ENCODE data around the gene KIZ.

KIZ gene

GRCh38 chr20:21125849-21126580 is at the start of gene KIZ:
KIZ (plus strand) TSS chr20:21126082; CDS start chr20:21126116, 34 bp downstream.
- peak; percentile 97 to 98 (median 97) for DNase-seq

GRCh38 chr20:21077809-21078345 is 48.0 kb upstream of the KIZ start:
- no peak for DNase-seq

GRCh38 chr20:21082584-21082983 is 43.3 kb upstream of the KIZ start:
- no peak for DNase-seq

GRCh38 chr20:21083825-21084325 is 42.0 kb upstream of the KIZ start:
- no peak for DNase-seq

GRCh38 chr20:21087862-21088540 is 37.9 kb upstream of the KIZ start:
- DNase-seq = no peak

GRCh38 chr20:21089391-21089790 is 36.5 kb upstream of the KIZ start:
- DNase-seq = no peak

DNA sequence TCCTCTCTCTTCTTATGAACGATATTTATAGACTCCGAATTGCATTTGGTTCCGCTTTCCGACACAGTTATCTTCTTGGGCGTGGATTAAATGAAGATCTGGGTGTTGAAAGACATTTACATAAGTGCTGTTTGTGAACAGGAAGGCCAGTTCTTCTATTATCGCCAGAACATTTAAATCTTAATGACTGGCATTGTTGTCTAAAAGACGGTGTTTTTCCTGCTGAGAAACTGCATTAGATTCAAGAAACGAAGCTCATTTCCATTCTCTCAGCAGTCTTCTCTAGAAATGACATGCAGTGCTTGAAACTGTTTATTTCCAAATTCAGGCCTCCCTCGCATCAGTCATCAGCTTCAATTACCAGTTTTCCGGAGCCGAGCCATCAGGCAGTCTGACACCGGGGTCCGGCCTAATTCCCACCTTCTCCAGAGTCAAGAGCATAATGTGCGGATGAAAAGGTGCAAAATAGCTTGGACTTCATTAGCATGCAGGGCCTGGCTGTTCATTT is 35.7 kb upstream of the KIZ start:
- DNase-seq = no peak

- DNase-seq = no peak
Observed at GRCh38 chr20:21090721-21091120, 35.2 kb upstream of the KIZ start.

GRCh38 chr20:21092806-21093205 is 33.1 kb upstream of the KIZ start:
- no peak for DNase-seq

- no peak for DNase-seq
Observed at GRCh38 chr20:21096321-21097043, 29.4 kb upstream of the KIZ start.

DNA sequence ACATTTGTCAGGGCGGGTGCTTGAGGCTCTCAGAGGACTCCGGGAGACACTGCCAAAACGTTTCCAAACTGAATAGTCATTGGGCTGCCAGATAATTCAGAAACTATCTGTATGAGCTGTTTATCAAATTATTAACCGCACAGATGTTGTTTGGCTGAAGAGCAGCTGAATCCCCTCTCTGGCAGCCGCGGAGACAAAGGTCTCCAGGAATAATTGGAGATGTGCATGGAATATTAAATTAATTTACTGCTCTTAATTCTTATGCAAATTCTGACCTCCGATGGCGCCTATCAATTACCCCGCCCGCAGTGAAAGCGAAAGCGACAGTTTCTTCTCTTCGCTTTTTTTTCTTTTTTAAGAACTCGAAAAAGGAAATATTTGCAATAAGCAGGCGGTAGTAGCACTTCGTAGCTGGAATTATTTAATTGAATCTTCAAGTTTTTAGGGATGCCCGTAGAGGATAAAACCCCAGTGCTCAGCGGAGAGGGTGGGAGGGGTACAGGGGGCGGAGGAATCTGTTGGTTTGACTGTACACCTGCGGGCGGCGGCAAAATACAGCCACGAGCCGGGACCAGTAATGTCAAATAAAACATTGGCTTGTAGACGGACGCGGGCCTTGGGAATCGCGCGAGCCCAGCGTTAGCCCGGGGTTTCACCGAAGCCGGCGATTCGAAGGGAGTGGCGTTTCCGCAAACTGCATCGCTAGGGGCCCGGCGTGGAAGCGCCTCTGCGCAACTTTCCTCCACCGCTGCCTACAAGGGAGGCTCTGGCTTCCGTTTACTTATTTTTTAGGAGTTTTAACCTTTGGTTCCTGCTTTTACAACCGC is 25.9 kb upstream of the KIZ start:
- no peak for DNase-seq

DNA sequence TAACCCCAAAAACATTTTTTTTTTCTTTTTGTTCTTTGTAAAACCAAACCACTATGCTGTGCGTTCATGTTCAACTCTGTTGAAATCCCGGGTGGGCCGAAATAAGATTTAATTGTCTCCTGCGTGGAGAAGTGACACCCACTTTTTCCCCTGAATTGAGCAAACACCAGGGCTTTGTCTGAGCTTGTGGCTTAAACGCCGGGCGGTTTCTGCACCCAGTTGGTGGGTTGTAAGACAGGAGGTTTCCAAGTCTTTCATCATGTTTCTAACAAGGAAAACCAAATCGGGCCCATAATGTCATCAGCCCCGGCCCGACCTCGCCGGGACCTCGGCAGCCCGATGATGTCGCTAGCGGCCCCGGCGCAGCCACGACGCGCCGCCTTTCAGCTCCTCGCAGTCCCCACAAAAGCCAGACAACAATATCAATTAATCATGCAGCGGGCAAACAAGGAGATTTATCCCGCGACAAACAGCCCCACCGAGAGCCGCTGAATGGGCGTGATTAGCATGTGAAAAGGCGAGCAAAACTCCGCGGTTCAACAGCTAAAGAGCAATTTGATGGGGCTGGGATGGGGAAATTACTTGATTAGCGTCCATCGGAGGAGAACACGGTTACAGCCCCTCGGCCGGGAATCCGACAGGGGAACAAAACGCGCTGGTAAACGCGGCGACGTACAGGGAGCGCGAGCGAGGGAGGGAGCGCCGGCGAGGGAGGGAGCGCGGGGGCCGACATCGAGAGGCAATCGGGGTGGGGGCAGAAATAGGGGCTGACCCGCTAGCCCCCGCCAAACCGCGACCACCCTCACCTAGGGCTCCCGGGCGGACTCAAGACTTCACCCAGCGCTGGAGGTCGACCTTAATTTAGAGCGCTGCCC is 25.1 kb upstream of the KIZ start:
- no peak for DNase-seq

DNA sequence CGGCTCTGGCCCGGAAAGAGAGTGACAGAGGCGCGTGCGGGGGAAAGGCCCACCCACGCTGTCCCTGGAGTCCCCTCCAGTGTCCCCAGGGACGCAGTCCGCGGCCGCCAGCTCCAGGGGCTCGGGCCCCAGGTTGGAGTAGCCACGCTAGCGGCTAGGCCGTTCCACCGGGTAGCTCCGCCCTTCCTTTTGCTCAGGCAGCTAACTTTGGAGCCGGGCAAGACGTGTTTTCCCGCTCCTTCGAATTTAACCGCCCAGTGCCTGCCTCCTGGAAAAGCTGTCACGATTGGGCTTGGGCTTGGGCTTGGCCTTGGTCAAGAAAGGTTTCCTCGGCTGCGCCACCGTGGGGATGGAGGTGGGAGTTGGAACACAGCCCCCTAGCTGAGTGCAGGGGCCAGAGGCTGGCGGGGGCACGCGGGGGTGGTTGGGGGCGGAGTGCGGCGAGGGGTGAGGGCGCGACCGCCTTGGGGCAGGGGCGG is 24.4 kb upstream of the KIZ start:
- DNase-seq = no peak

GRCh38 chr20:21101932-21102575 is 23.8 kb upstream of the KIZ start:
- DNase-seq = no peak

DNA sequence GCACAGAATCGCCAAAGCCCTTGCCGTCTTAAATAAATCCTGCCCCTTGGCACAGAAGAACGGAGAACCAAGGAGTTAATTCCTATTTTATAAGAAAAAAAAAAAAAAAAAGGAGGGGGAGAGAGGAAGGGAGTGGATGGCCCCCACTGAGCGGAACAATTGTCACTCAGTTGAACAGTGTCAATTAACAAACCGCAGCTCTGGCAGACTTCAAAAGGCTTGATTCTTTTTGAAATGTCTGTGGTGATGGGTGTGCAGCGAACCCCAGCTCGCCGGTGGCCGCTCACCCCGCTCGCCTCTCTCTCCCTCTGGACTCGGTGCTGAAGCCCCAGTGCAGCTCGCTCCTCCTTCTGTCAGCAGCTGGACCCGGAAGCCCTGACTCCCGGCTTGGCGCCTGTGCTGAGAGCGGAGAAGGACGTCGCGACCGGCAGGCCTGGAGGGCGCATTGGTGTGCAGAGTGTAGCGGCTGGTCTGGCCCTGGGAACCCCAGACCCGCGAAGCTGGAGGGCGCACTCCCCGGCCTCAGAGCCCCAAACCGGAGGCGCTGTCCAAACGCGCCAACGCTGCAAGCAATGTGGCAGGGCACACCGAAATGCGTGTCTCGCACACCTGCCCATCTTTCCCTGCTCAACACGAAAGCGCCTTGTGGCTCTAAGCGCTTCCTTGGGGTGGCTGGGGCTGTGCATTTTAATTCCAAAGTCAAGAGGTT is 23.1 kb upstream of the KIZ start:
- no peak for DNase-seq

- no peak for DNase-seq
Observed at GRCh38 chr20:21103582-21104465, 22.1 kb upstream of the KIZ start.

- no peak for DNase-seq
Observed at GRCh38 chr20:21104466-21104761, 21.5 kb upstream of the KIZ start.

DNA sequence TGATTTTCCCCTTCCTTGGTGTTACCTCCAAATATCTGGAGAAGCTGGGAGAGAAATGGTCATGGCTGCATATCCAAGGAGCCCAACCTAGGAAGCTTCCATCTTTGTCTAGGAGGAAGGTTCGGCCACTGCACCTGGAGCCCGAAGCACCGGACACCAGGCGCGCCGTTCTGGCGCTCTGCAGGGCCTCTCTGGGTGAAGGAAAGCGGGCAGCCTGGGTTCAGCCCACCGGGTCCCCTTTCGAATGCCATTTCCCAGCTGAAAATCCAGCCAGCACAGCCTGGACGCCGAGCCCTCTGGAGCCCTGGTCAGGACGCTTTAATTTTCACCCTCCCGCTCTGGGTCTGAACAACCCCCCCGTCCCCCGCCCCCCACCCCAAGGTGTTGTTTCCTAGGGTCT is 21.0 kb upstream of the KIZ start:
- DNase-seq = no peak
